Psoas muscle (tissue), 8 donors: ENCODE results near the gene ABHD5. TPM values are rescaled to one million over a fixed set of nuclear protein-coding genes. Genes with fewer than 3 reads are reported as not detected.

Experiments
- ATAC-seq, 4 donors: fragments of 200-7000 bp; cut with Tn5 transposase; one replicate each; pipeline ENCODE4 v1.9.1; 2020; ENCODE audit warnings: moderate library complexity in 3 of 4, mild to moderate bottlenecking in 2 of 4
- DNase-seq, 2 donors: peaks; one replicate each; pipeline ENCODE4 v3.0.0-alpha.2; 2020
- H3K27ac ChIP-seq: fragments of 200-600 bp; one replicate; pipeline ENCODE4 v1.8.0; 2022
- H3K27me3 ChIP-seq, 3 donors: fragments of 200-600 bp in 1 of 3; one replicate each; pipeline versions ENCODE4 v1.6.1 to v1.8.0; 2013 to 2022; ENCODE audit warnings: low read length in 2 of 3, mild to moderate bottlenecking in 2 of 3, moderate library complexity in 1 of 3; ENCODE audit not compliant: insufficient read depth in 3 of 3
- H3K36me3 ChIP-seq, 2 donors: fragments of 200-600 bp in 1 of 2; one replicate each; pipeline versions ENCODE4 v1.6.1 to v1.8.0; 2013 to 2022; ENCODE audit warnings: low read depth in 1 of 2, mild to moderate bottlenecking in 1 of 2, moderate library complexity in 1 of 2; ENCODE audit not compliant: insufficient read depth in 1 of 2
- H3K4me1 ChIP-seq: fragments of 200-600 bp; one replicate; pipeline ENCODE4 v1.8.0; 2022
- H3K4me3 ChIP-seq: fragments of 200-600 bp; one replicate; pipeline ENCODE4 v1.8.0; 2022; ENCODE audit warnings: mild to moderate bottlenecking
- H3K9me3 ChIP-seq: fragments of 200-600 bp; one replicate; pipeline ENCODE4 v1.8.0; 2022
- WGBS, 3 donors: extraction: QIAGEN DNeasy Blood & Tissue Kit; methylation state at CpG; one replicate each; pipeline versions ENCODE4 v1.1.6 to v1.1.7; 2013; 5-methylcytosine and 5-hydroxymethylcytosine counted together
- intact Hi-C, 2 donors: fragments of 100-400 bp; cut with DNase I; formaldehyde crosslinking; loops; one replicate each; pipeline versions ENCODE4 v1.11.0 to v1.14.2; 2022
- polyA plus RNA-seq, 3 donors: library from polyadenylated mRNA; stranded (reverse); fragments of 200-250 nt; gene quantifications; one replicate each; pipeline ENCODE4 v1.2.3, GENCODE V29; 2013
- total RNA-seq, 4 donors: library from RNA; stranded (reverse); fragmentation: NEBNext Ultra II Directional in 2 of 4; extraction: Animal tissue kit (Norgen Biotek cat#: 25700) in 2 of 4; gene quantifications; one replicate each; pipeline versions ENCODE4 v1.2.1 to v1.2.4, GENCODE V29; 2021 to 2023
- TF ChIP-seq, protein P1 (sequence below): fragments of 200-600 bp; IDR thresholded peaks from one replicate; pipeline ENCODE4 v1.8.0; 2022; ENCODE audit warnings: antibody characterized with exemption
- donor health status: healthy with polysubstance abuse.
- donor health status: DM: no; HTN: no; CAD: no; lungs with moderate emphysema.
- donor health status: Bipolar disorder and iron deficiency.
- donor health status: healthy.
- donor health status: DM: yes; HTN: yes; CAD: no.
- donor health status: DM: no; HTN: no; CAD: no.
- donor health status: DM: no; HTN: no; CAD: no.
- donor health status: DM: yes; HTN: yes; CAD: no.

Gene ABHD5
- total and polyA plus RNA-seq, 7 donors = 16.1 to 69.4 (median 29.6) TPM

DNA sequence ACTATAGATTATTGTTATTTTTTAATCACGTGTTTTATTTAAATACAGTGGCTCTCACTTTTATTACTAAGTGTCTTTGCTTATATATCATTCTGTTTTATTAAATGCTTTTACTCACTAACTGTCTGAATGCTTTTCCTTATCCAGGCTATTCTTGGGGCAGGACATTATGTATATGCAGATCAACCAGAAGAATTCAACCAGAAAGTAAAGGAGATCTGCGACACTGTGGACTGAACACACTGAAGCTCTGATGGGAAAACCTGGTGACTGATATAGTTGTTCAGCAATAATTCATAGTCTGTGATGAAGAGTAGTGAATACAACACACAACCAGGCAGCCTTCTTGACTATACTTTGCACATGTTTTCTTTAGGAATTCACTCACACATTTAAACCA, 27.6 kb downstream of the ABHD5 start:
- no peak overlapping the region for H3K4me3 ChIP-seq
- WGBS, 3 donors = 92 to 96% (median 94%) methylated on average over 2 of the region's 2 CpGs
- no peak for DNase-seq
- H3K9me3 ChIP-seq = no peaks in the 10 kb centered on the region
- no peaks in the 10 kb centered on the region for H3K27me3 ChIP-seq
- intact Hi-C loops = no loop called here
- ATAC-seq = no peak
- no peaks in the 10 kb centered on the region for H3K4me1 ChIP-seq
- TF ChIP-seq, protein P1, sequence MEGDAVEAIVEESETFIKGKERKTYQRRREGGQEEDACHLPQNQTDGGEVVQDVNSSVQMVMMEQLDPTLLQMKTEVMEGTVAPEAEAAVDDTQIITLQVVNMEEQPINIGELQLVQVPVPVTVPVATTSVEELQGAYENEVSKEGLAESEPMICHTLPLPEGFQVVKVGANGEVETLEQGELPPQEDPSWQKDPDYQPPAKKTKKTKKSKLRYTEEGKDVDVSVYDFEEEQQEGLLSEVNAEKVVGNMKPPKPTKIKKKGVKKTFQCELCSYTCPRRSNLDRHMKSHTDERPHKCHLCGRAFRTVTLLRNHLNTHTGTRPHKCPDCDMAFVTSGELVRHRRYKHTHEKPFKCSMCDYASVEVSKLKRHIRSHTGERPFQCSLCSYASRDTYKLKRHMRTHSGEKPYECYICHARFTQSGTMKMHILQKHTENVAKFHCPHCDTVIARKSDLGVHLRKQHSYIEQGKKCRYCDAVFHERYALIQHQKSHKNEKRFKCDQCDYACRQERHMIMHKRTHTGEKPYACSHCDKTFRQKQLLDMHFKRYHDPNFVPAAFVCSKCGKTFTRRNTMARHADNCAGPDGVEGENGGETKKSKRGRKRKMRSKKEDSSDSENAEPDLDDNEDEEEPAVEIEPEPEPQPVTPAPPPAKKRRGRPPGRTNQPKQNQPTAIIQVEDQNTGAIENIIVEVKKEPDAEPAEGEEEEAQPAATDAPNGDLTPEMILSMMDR = no peak
- H3K27ac ChIP-seq = no peak overlapping the region
- H3K36me3 ChIP-seq = peaks cover 13 to 64% of the 10 kb centered on the region in 2 donors

DNA sequence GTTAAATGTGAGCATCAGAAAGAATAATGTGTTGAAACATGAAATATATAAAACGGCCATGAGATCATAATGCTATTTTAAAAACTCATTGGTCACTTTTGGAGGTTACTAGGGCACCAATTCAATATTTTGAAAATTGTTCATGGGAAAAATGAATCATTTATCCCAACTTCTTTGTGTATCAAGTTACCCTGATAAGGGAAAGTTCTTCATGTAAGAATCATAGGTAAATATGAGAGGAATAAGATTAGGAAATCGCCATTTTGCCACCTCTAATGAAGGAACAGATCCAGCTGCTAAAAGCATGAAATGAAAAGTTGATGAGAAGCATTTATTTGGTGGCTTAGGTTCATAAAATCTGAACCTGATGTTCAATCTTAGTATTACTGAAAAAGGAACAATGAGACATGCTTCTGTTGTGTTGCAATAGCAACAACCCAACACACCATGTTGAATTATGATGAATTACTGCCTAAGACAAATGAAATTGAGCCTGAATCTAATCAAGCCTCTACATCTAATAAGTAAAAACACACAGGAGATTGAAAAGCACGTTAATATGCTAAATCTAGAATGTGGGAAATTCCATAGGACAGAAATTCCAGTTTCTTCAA, 32.5 kb downstream of the ABHD5 start:
- intact Hi-C loops = no loop called here
- 57 to 70% (median 60%) methylated on average over 3 of the region's 3 CpGs for WGBS, 3 donors
- Histone ChIP-seq H3K4me3 (no peak overlapping the region), H3K27me3 (no peaks in the 10 kb centered on the region), H3K36me3 (peaks cover 3 to 34% of the 10 kb centered on the region in 2 donors), H3K27ac (no peak overlapping the region), H3K4me1 (no peaks in the 10 kb centered on the region), H3K9me3 (no peaks in the 10 kb centered on the region)
- no peak for ATAC-seq
- no peak for DNase-seq
- TF ChIP-seq, protein P1 = no peak

DNA sequence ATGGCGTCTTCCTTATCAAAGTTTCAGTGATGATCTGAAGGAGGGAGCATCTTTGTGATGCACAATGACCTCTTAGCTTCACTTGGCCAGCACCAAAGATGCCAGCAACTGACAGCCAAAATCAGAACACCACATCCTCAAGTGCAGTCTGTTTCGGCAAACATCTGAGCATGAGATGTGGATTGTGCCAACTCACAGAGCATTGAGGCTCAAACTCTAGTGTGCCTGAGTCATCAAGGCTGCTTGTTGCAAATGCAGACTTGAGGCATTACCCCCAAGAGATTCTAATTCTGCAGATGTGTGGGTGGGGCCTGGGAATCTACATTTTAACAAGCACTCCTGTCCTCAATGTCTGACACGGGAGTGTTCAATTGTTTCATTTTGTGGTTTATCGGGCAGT, 35.8 kb downstream of the ABHD5 start:
- H3K4me1 ChIP-seq = no peaks in the 10 kb centered on the region
- no peak for ATAC-seq

DNA sequence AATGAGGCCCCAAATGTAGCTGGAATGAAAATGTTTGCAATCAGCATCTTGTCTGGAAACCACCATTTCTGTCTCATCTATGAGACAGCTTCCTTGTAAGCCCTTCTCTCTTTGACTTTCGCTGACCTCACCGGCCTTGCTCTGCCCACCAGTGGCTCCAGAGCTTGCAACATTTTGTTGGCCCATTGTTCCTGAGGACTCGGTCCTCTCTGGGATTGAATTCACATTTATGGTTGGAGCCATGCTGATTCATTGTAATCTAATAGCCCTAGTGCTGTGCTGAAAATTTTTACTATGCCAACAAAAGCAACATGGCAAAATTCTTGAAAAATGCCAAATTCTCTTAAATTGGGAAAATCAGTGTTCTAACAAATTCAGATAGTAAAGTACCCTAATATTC, 37.2 kb downstream of the ABHD5 start:
- Histone ChIP-seq H3K36me3 (peaks cover 0 to 14% of the 10 kb centered on the region in 2 donors), H3K4me3 (no peak overlapping the region), H3K9me3 (no peaks in the 10 kb centered on the region), H3K4me1 (no peaks in the 10 kb centered on the region), H3K27me3 (no peaks in the 10 kb centered on the region), H3K27ac (no peak overlapping the region)
- 75 to 80% (median 77%) methylated on average over 3 of the region's 3 CpGs for WGBS, 3 donors
- DNase-seq (no peak), ATAC-seq (no peak)
- intact Hi-C loops = no loop called here
- TF ChIP-seq, protein P1 = no peak

More for the DNA sequence above, 35.8 kb downstream of the ABHD5 start:
- WGBS, 3 donors = 90 to 94% (median 92%) methylated on average over 4 of the region's 4 CpGs
- no peaks in the 10 kb centered on the region for H3K27me3 ChIP-seq
- TF ChIP-seq, protein P1 = no peak
- no peaks in the 10 kb centered on the region for H3K9me3 ChIP-seq
- intact Hi-C loops = no loop called here
- no peak overlapping the region for H3K27ac ChIP-seq
- no peak overlapping the region for H3K4me3 ChIP-seq
- H3K36me3 ChIP-seq = peaks cover 0 to 8% of the 10 kb centered on the region in 2 donors
- no peak for DNase-seq

DNA sequence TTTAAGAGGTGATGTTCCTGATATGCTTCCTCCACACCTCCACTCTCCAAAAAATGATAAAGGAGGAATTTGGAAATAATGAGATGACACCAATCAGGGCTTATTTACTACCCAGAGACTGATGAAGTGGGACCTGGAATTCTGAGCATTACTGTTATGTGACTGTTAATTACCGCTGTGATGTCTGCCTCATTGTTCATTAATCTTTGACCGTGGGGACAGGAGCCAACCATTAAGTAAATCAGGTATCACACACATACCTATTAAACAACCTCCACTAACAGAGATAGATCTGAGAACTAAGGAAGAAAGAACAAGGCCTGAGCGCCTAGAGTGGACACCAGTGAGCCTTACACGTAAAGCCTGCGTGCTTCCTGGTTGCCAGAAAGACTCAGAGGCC, 37.7 kb downstream of the ABHD5 start:
- peaks cover 0 to 14% of the 10 kb centered on the region in 2 donors for H3K36me3 ChIP-seq
- TF ChIP-seq, protein P1 = no peak
- no peaks in the 10 kb centered on the region for H3K4me1 ChIP-seq
- WGBS, 3 donors = 75 to 76% (median 76%) methylated on average over 5 of the region's 5 CpGs
- no peak for DNase-seq
- ATAC-seq = no peak
- intact Hi-C loops = no loop called here
- H3K27ac ChIP-seq = no peak overlapping the region
- H3K4me3 ChIP-seq = no peak overlapping the region
- no peaks in the 10 kb centered on the region for H3K9me3 ChIP-seq
- H3K27me3 ChIP-seq = no peaks in the 10 kb centered on the region
